Measurements from ENCODE around the gene HACE1.
"Not testable (repeated sequence)": the region's sequence is repeated elsewhere in the genome, so short reads cannot be mapped to it uniquely, and the experiment has no call there.

DNA sequence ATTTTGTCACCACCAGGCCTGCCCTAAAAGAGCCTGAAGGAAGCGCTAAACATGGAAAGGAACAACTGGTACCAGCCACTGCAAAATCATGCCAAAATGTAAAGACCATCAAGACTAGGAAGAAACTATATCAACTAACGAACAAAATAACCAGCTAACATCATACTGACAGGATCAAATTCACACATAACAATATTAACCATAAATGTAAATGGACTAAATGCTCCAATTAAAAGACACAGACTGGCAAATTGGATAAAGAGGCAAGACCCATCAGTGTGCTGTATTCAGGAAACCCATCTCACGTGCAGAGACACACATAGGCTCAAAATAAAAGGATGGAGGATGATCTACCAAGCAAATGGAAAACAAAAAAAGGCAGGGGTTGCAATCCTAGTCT is 120.6 kb downstream of the HACE1 start:
- TF ChIP-seq EP300, POLR2A, POLR2AphosphoS5 (IDR thresholded peaks at IDR 0.05): not testable (repeated sequence)
- TF ChIP-seq, protein P1, sequence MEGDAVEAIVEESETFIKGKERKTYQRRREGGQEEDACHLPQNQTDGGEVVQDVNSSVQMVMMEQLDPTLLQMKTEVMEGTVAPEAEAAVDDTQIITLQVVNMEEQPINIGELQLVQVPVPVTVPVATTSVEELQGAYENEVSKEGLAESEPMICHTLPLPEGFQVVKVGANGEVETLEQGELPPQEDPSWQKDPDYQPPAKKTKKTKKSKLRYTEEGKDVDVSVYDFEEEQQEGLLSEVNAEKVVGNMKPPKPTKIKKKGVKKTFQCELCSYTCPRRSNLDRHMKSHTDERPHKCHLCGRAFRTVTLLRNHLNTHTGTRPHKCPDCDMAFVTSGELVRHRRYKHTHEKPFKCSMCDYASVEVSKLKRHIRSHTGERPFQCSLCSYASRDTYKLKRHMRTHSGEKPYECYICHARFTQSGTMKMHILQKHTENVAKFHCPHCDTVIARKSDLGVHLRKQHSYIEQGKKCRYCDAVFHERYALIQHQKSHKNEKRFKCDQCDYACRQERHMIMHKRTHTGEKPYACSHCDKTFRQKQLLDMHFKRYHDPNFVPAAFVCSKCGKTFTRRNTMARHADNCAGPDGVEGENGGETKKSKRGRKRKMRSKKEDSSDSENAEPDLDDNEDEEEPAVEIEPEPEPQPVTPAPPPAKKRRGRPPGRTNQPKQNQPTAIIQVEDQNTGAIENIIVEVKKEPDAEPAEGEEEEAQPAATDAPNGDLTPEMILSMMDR (IDR thresholded peaks at IDR 0.05), result not testable (repeated sequence)

Data from gastroesophageal sphincter (tissue), 3 donors.